Measurements from ENCODE around the gene MAGOH.

DNA sequence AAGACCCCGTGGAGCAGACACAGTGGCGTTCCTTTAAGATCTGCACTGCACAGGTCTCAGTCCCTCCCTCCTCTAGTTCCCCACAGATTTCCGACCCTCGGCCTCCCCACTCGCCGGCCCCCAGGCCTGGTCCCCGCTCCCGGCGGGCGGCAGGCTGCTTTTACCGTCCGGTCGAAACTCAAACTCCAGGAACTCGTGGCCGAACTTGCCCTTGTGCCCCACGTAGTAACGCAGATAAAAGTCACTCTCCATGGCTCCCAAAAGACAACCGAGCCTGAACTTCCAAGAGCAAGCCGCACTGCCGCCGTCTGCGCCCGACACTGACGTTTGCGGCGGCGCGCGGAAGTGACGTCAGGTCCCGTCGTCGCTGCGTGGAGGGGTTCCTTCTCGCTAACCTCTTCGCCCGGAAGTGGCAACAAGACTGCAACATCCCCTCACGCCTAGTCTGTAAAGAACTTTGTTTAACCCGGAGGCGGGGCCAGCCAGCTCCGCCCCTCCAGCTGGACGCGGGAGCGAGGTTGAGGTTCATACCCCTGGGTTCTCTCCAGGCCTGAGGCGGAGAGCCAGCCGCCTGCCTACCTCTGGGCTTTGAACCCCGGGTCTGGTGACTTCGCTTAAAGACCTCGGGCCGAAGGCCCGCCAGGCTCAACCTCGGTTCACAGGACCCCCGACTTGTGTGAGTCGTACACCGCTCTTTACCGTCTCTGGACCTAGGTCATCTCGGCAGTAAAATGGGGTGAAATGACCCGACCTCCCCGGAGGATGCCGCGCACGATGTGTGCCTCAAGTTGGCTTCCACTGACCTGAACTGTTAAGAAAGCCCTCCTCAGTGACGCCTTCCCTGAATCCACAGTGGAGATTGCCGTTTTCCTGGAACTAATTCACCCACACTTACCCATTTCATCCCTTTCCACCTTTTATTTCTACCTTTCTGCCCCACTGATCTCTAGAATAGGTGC, at the start of gene MAGOH:
- TF ChIP-seq EZH2 (IDR thresholded peaks at IDR 0.05; ENCODE audit: low read length, missing control alignments): no peak
- TF ChIP-seq, protein P1, sequence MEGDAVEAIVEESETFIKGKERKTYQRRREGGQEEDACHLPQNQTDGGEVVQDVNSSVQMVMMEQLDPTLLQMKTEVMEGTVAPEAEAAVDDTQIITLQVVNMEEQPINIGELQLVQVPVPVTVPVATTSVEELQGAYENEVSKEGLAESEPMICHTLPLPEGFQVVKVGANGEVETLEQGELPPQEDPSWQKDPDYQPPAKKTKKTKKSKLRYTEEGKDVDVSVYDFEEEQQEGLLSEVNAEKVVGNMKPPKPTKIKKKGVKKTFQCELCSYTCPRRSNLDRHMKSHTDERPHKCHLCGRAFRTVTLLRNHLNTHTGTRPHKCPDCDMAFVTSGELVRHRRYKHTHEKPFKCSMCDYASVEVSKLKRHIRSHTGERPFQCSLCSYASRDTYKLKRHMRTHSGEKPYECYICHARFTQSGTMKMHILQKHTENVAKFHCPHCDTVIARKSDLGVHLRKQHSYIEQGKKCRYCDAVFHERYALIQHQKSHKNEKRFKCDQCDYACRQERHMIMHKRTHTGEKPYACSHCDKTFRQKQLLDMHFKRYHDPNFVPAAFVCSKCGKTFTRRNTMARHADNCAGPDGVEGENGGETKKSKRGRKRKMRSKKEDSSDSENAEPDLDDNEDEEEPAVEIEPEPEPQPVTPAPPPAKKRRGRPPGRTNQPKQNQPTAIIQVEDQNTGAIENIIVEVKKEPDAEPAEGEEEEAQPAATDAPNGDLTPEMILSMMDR (conservative IDR thresholded peaks at IDR 0.05 in 1 of 2, IDR thresholded peaks at IDR 0.05 in 1 of 2; ENCODE audit: low read depth in 1 of 2, low read length in 2 of 2): no peak
